Loucy (cell line): ENCODE data around the gene CORO1C.
"Not testable (repeated sequence)": the region's sequence is repeated elsewhere in the genome, so short reads cannot be mapped to it uniquely, and the experiment has no call there.

Experiments
- CTCF ChIP-seq: fragments of 200-600 bp; sonication (generic); conservative IDR thresholded peaks from 2 replicates; pipeline ENCODE4 v1.5.1; 2014; ENCODE audit warnings: mild to moderate bottlenecking, antibody characterized with exemption, low read length
- EZH2phosphoT487 ChIP-seq: fragments of 200-600 bp; IDR thresholded peaks from 2 replicates; pipeline ENCODE4 v1.6.1; 2018; ENCODE audit warnings: antibody characterized with exemption, mild to moderate bottlenecking, moderate library complexity, borderline replicate concordance

DNA sequence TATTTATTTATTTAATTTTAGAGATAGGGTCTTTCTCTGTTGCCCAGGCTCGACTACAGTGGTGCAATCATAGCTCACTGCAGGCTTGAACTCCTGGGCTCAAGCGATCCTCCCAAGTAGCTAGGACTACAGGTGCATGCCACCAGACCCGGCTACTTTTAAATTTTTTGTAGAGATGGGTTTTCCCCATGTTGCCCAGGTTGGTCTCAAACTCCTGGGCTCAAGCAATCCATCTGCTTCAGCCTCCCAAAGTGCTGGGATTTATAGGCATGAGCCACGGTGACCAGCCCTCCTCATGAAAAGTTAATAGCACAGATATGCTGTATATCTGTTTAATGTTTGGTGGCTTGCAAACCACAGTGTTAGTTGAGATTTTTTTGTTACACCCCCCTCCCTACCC is 100.1 kb downstream of the CORO1C start:
- TF ChIP-seq CTCF, EZH2phosphoT487: not testable (repeated sequence)
